ENCODE results near the gene CASP8AP2. TPM values are rescaled to one million over a fixed set of nuclear protein-coding genes. Genes with fewer than 3 reads are reported as not detected.
A peak's percentile ranks its signal among the peaks of the same experiment; 100 is the strongest.

Gene CASP8AP2
- total and polyA plus RNA-seq, 2 of the 13 experiments (the other 11 are each of a cell fraction or from before 2014, with no cell fraction given): 5.7 to 13.5 TPM

GRCh38 chr6:89819336-89820130, 10.1 kb upstream of the CASP8AP2 start, which contains the start of gene MDN1 (continued):
- TF ChIP-seq, protein P1, sequence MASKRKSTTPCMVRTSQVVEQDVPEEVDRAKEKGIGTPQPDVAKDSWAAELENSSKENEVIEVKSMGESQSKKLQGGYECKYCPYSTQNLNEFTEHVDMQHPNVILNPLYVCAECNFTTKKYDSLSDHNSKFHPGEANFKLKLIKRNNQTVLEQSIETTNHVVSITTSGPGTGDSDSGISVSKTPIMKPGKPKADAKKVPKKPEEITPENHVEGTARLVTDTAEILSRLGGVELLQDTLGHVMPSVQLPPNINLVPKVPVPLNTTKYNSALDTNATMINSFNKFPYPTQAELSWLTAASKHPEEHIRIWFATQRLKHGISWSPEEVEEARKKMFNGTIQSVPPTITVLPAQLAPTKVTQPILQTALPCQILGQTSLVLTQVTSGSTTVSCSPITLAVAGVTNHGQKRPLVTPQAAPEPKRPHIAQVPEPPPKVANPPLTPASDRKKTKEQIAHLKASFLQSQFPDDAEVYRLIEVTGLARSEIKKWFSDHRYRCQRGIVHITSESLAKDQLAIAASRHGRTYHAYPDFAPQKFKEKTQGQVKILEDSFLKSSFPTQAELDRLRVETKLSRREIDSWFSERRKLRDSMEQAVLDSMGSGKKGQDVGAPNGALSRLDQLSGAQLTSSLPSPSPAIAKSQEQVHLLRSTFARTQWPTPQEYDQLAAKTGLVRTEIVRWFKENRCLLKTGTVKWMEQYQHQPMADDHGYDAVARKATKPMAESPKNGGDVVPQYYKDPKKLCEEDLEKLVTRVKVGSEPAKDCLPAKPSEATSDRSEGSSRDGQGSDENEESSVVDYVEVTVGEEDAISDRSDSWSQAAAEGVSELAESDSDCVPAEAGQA (IDR thresholded peaks at IDR 0.05; ENCODE audit: low read depth): peak; percentile 95
- TF ChIP-seq, protein P1 (CRISPR knock-in tag; IDR thresholded peaks at IDR 0.05; ENCODE audit: borderline replicate concordance): no peak
- TF ChIP-seq ARHGAP35 (CRISPR knock-in tag; IDR thresholded peaks at IDR 0.05; ENCODE audit: borderline replicate concordance) (peak; percentile 75; the same call in 1 of the 2 replicates), EED (CRISPR knock-in tag; IDR thresholded peaks at IDR 0.05) (peak; percentile 78; the same call in 1 of the 2 replicates), ZNF704 (CRISPR knock-in tag; IDR thresholded peaks at IDR 0.05; ENCODE audit: borderline replicate concordance) (no peak), ZNF564 (CRISPR knock-in tag; IDR thresholded peaks at IDR 0.05) (peak; percentile 72; the same call in 1 of the 2 replicates), KAT7 (CRISPR knock-in tag; IDR thresholded peaks at IDR 0.05; ENCODE audit: borderline replicate concordance) (peak; percentile 85; the same call in 1 of the 2 replicates), ZNF160 (CRISPR knock-in tag; IDR thresholded peaks at IDR 0.05) (peak; percentile 28; the same call in 1 of the 2 replicates)
- TF ChIP-seq, protein P2, sequence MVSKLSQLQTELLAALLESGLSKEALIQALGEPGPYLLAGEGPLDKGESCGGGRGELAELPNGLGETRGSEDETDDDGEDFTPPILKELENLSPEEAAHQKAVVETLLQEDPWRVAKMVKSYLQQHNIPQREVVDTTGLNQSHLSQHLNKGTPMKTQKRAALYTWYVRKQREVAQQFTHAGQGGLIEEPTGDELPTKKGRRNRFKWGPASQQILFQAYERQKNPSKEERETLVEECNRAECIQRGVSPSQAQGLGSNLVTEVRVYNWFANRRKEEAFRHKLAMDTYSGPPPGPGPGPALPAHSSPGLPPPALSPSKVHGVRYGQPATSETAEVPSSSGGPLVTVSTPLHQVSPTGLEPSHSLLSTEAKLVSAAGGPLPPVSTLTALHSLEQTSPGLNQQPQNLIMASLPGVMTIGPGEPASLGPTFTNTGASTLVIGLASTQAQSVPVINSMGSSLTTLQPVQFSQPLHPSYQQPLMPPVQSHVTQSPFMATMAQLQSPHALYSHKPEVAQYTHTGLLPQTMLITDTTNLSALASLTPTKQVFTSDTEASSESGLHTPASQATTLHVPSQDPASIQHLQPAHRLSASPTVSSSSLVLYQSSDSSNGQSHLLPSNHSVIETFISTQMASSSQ (IDR thresholded peaks at IDR 0.05; ENCODE audit: low read depth): no peak
- TF ChIP-seq, protein P2 (CRISPR knock-in tag; IDR thresholded peaks at IDR 0.05; ENCODE audit: borderline replicate concordance): peak; percentile 79
- TF ChIP-seq, protein P3, sequence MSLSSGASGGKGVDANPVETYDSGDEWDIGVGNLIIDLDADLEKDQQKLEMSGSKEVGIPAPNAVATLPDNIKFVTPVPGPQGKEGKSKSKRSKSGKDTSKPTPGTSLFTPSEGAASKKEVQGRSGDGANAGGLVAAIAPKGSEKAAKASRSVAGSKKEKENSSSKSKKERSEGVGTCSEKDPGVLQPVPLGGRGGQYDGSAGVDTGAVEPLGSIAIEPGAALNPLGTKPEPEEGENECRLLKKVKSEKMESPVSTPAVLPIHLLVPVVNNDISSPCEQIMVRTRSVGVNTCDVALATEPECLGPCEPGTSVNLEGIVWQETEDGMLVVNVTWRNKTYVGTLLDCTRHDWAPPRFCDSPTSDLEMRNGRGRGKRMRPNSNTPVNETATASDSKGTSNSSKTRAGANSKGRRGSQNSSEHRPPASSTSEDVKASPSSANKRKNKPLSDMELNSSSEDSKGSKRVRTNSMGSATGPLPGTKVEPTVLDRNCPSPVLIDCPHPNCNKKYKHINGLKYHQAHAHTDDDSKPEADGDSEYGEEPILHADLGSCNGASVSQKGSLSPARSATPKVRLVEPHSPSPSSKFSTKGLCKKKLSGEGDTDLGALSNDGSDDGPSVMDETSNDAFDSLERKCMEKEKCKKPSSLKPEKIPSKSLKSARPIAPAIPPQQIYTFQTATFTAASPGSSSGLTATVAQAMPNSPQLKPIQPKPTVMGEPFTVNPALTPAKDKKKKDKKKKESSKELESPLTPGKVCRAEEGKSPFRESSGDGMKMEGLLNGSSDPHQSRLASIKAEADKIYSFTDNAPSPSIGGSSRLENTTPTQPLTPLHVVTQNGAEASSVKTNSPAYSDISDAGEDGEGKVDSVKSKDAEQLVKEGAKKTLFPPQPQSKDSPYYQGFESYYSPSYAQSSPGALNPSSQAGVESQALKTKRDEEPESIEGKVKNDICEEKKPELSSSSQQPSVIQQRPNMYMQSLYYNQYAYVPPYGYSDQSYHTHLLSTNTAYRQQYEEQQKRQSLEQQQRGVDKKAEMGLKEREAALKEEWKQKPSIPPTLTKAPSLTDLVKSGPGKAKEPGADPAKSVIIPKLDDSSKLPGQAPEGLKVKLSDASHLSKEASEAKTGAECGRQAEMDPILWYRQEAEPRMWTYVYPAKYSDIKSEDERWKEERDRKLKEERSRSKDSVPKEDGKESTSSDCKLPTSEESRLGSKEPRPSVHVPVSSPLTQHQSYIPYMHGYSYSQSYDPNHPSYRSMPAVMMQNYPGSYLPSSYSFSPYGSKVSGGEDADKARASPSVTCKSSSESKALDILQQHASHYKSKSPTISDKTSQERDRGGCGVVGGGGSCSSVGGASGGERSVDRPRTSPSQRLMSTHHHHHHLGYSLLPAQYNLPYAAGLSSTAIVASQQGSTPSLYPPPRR (CRISPR knock-in tag; IDR thresholded peaks at IDR 0.05; ENCODE audit: borderline replicate concordance): peak; percentile 48; the same call in 1 of the 2 replicates

Data from HepG2 (cell line).